Natural killer cell (primary cell): Measurements from ENCODE around the gene IAPP. TPM values are rescaled to one million over a fixed set of nuclear protein-coding genes. Genes with fewer than 3 reads are reported as not detected.

Experiments
- ATAC-seq, 3 donors: fragments of 150-1000 bp in 2 of 3; fragments of 200-7000 bp in 1 of 3; cut with Tn5 transposase; 1 replicate in 1 of 3; 2 replicates in 2 of 3; pipeline ENCODE4 v1.10.0; 2021; ENCODE audit warnings: mild to moderate bottlenecking in 2 of 3, moderate library complexity in 2 of 3
- DNase-seq, 2 donors: peaks; one replicate each; pipeline versions ENCODE4 v3.0.0 to v3.0.0-alpha.2; 2013 to 2021; ENCODE audit warnings: mixed read lengths in 1 of 2
- H3K27ac ChIP-seq: one replicate; pipeline ENCODE4 v1.5.1; 2013; ENCODE audit warnings: mild to moderate bottlenecking, low read length
- H3K27me3 ChIP-seq: one replicate; pipeline ENCODE4 v1.6.1; 2013; ENCODE audit warnings: low read length; ENCODE audit not compliant: control insufficient read depth, insufficient read depth
- H3K36me3 ChIP-seq: one replicate; pipeline ENCODE4 v1.6.1; 2013; ENCODE audit warnings: low read length; ENCODE audit not compliant: control insufficient read depth, insufficient read depth
- H3K4me1 ChIP-seq: one replicate; pipeline ENCODE4 v1.6.1; 2013; ENCODE audit warnings: low read length; ENCODE audit not compliant: control insufficient read depth, insufficient read depth
- H3K4me3 ChIP-seq: one replicate; pipeline ENCODE4 v1.5.1; 2013; ENCODE audit warnings: low read length
- H3K9me3 ChIP-seq: one replicate; pipeline ENCODE4 v1.6.1; 2013; ENCODE audit warnings: low read length; ENCODE audit not compliant: control insufficient read depth, insufficient read depth
- H3K27ac Mint-ChIP-seq, 2 donors: one replicate each; pipeline ENCODE4 v1.8.0; 2022; ENCODE audit warnings: mild to moderate bottlenecking in 2 of 2, mixed read lengths in 2 of 2, moderate library complexity in 1 of 2
- H3K27me3 Mint-ChIP-seq, 2 donors: one replicate each; pipeline ENCODE4 v1.8.0; 2022; ENCODE audit warnings: low read depth in 2 of 2, mixed read lengths in 2 of 2
- H3K36me3 Mint-ChIP-seq: one replicate; pipeline ENCODE4 v1.8.0; 2022; ENCODE audit warnings: mixed read lengths
- H3K4me1 Mint-ChIP-seq, 2 donors: one replicate each; pipeline ENCODE4 v1.8.0; 2022; ENCODE audit warnings: mixed read lengths in 2 of 2
- H3K4me3 Mint-ChIP-seq: one replicate; pipeline ENCODE4 v1.8.0; 2022; ENCODE audit warnings: mild to moderate bottlenecking, moderate library complexity, mixed read lengths
- H3K9me3 Mint-ChIP-seq, 2 donors: one replicate each; pipeline ENCODE4 v1.8.0; 2022; ENCODE audit warnings: mixed read lengths in 2 of 2
- WGBS: methylation state at CpG from one replicate; pipeline ENCODE4 v1.1.7; 2013; ENCODE audit warnings: missing lambda C conversion rate; ENCODE audit not compliant: insufficient coverage; 5-methylcytosine and 5-hydroxymethylcytosine counted together
- intact Hi-C: fragments of 100-400 bp; cut with micrococcal nuclease; formaldehyde crosslinking; loops from one replicate; pipeline ENCODE4 v1.14.2; 2022
- total RNA-seq, 4 donors: library from RNA; stranded (reverse); fragments of 120-200 nt in 1 of 4; gene quantifications; one replicate each; pipeline versions ENCODE4 v1.2.3 to v1.2.4, GENCODE V29; 2013 to 2022
- TF ChIP-seq, protein P1 (sequence below): fragments of 200-600 bp; IDR thresholded peaks from one replicate; pipeline ENCODE4 v1.8.0; 2022; ENCODE audit warnings: antibody characterized with exemption

IAPP gene
- total RNA-seq, 3 donors from 2014 or later (not counting 1 experiment from before 2014, with no cell fraction given) = not detected

DNA sequence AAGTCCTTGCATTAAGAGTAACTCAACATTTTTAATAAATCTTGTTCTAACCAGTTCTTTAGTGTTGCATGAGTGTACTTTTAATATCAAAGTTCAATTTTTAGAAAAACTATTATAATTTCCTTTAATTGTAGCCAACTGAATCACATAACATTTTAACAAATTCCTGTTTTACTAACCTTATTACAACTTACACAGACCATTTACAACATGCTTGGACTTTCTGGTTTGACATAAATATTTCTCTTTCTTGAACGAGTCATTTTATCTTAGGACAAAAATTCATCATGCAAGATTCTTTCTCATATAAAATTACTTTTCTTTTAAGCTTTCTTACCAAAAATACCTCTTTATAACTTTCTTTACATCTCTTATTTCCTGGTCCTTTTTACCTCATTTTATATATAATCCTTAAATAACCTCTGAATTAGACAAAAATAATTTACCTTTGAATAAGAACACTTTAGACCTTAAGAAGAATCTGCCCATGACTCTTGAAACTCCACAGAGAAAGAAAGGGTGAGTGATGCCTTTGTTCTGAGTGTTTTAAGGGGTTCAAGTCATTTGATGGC is 41.9 kb upstream of the IAPP start:
- Histone ChIP-seq H3K4me1 (no peaks in the 10 kb centered on the region), H3K27me3 (no peaks in the 10 kb centered on the region), H3K4me3 (no peak overlapping the region), H3K9me3 (peaks cover 9% of the 10 kb centered on the region), H3K36me3 (no peaks in the 10 kb centered on the region), H3K27ac (no peak overlapping the region)
- WGBS = 70% methylated on average over 1 of the region's 1 CpG
- DNase-seq = no peak
- intact Hi-C loops = no loop called here
- Mint-ChIP-seq H3K4me3 (no peak overlapping the region), H3K4me1 (no peaks in the 10 kb centered on the region), H3K9me3 (peaks cover 8 to 10% of the 10 kb centered on the region in 2 donors), H3K27me3 (peaks cover 0 to 3% of the 10 kb centered on the region in 2 donors), H3K36me3 (peaks cover 9% of the 10 kb centered on the region), H3K27ac (no peak overlapping the region)
- TF ChIP-seq, protein P1, sequence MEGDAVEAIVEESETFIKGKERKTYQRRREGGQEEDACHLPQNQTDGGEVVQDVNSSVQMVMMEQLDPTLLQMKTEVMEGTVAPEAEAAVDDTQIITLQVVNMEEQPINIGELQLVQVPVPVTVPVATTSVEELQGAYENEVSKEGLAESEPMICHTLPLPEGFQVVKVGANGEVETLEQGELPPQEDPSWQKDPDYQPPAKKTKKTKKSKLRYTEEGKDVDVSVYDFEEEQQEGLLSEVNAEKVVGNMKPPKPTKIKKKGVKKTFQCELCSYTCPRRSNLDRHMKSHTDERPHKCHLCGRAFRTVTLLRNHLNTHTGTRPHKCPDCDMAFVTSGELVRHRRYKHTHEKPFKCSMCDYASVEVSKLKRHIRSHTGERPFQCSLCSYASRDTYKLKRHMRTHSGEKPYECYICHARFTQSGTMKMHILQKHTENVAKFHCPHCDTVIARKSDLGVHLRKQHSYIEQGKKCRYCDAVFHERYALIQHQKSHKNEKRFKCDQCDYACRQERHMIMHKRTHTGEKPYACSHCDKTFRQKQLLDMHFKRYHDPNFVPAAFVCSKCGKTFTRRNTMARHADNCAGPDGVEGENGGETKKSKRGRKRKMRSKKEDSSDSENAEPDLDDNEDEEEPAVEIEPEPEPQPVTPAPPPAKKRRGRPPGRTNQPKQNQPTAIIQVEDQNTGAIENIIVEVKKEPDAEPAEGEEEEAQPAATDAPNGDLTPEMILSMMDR = no peak
- no peak for ATAC-seq

DNA sequence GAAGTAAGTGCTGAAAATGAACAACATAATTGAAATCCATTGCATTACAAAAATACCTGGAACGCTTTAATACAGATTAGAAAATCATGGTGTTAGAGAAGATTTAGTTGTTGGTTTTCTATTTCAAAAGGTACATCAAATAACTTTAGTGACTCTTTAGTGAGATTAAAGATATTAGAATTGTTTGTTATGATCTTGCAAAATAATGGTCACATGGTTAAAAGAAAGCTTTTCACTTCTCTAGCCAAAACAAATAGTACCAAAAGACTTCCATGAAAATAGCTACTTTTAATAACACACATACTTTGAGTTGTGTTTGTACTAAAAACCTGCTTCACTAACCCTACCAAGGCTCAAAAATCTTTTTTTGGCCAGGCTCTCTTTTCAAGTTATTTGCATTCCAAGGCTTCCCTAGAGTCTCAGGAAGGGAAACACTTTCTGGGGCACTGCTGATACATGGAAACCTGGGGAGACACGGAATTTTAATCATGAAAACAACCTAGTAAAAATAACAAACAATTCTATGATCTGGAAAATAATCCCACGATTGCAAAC is 37.9 kb upstream of the IAPP start, which contains the start of gene SLCO1A2:
Gene SLCO1A2 (minus strand): TSS at position 147 of the 555 bp plus-strand sequence. CDS start 270 bp downstream, outside the sequence.
- Mint-ChIP-seq H3K27ac (no peak within 1 kb of the TSS), H3K4me3 (no peak within 1 kb of the TSS), H3K4me1 (no peaks in the 10 kb centered on the region), H3K36me3 (no peaks in the 10 kb centered on the region), H3K27me3 (peaks cover 0 to 3% of the 10 kb centered on the region in 2 donors), H3K9me3 (peaks cover 0 to 9% of the 10 kb centered on the region in 2 donors)
- Histone ChIP-seq H3K36me3 (no peaks in the 10 kb centered on the region), H3K27ac (no peak within 1 kb of the TSS), H3K4me1 (no peaks in the 10 kb centered on the region), H3K27me3 (no peaks in the 10 kb centered on the region), H3K4me3 (no peak within 1 kb of the TSS), H3K9me3 (no peaks in the 10 kb centered on the region)
- WGBS = 33% methylated on average over 1 of the region's 3 CpGs
- TF ChIP-seq, protein P1 = no peak
- intact Hi-C loops = no loop called here
- no peak for ATAC-seq
- no peak for DNase-seq

DNA sequence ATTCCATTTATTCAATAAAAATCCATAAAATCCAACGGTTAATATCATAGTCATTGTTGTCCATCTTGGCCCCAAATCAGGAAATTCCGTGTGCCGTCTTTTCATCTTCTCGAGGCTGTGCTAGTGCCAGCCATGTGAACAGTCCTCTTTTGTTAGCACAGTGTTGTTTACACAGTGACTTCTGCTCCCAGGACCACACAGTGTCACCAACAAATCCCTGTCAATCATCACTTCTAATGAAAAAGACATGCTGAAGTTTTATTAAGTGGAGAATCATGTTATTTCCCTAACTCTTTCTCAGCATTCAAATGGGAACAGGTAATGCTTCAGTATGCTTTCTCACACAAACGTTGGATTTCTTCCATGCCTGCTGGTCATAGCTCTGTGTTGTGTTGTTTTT is 36.0 kb upstream of the IAPP start:
- ATAC-seq (no peak), DNase-seq (no peak)
- Histone ChIP-seq H3K9me3 (no peaks in the 10 kb centered on the region), H3K36me3 (no peaks in the 10 kb centered on the region), H3K27me3 (no peaks in the 10 kb centered on the region), H3K27ac (no peak overlapping the region), H3K4me3 (no peak overlapping the region), H3K4me1 (no peaks in the 10 kb centered on the region)
- 74% methylated on average over 4 of the region's 5 CpGs for WGBS
- intact Hi-C loops = no loop called here
- Mint-ChIP-seq H3K9me3 (peaks cover 0 to 9% of the 10 kb centered on the region in 2 donors), H3K36me3 (no peaks in the 10 kb centered on the region), H3K27me3 (peaks cover 0 to 3% of the 10 kb centered on the region in 2 donors), H3K4me3 (no peak overlapping the region), H3K4me1 (no peaks in the 10 kb centered on the region), H3K27ac (no peak overlapping the region)
- TF ChIP-seq, protein P1 = no peak

DNA sequence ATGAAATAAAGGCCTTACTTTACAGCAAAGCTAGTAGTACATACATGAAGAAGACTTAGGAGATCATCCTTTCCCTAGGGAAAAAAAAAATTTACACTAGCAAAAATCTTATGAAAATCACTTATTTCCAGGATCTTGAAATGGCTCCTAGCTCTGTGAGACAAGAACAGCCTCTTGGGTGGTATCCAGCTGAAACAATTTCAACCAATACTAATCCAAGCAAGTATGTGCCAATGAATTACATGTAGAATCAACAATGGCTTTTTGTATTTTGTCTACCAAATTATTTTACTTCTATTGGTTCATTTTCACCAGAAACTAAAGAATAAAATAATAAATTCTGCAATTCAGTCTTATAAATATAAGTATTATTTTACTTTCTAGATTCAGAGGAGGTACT is 35.2 kb upstream of the IAPP start:
- DNase-seq = no peak
- Mint-ChIP-seq H3K9me3 (peaks cover 0 to 7% of the 10 kb centered on the region in 2 donors), H3K4me1 (no peaks in the 10 kb centered on the region), H3K36me3 (no peaks in the 10 kb centered on the region), H3K27me3 (no peaks in the 10 kb centered on the region), H3K4me3 (no peak overlapping the region), H3K27ac (no peak overlapping the region)
- ATAC-seq = no peak
- no peaks in the 10 kb centered on the region for H3K27me3 ChIP-seq
- no peaks in the 10 kb centered on the region for H3K4me1 ChIP-seq
- H3K4me3 ChIP-seq = no peak overlapping the region
- no peaks in the 10 kb centered on the region for H3K36me3 ChIP-seq
- intact Hi-C loops = no loop called here
- TF ChIP-seq, protein P1 = no peak
- H3K27ac ChIP-seq = no peak overlapping the region
- no peaks in the 10 kb centered on the region for H3K9me3 ChIP-seq
